Activated T-cell treated with anti-CD3 and anti-CD28 coated beads for 48 hours (primary cell): ENCODE results near the gene ARHGAP26.
"Not testable (repeated sequence)": the region's sequence is repeated elsewhere in the genome, so short reads cannot be mapped to it uniquely, and the experiment has no call there.

Experiments used
- DNase-seq: peaks from one replicate; pipeline ENCODE4 v3.0.0-alpha.2; 2020; ENCODE audit warnings: low read depth

Gene ARHGAP26

DNA sequence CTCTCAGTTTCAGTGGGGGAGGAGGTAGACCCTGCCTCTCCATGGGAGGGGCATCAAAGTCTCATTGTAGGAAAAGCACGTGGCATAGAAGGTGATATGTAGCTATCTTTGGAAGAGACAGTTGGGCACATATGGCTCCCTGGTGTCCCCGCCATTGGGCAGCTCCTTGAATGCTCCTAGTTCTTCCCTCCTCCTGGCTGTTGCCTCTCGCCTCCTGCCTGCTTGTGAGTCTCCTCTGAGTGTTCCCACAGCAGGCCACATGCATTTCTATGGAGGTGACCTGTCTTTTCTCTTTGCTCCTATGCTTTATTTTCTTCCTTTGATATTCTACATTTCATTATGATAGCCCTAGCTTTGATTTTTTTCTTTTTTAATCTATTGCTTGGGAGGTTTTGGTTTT is 138.5 kb downstream of the ARHGAP26 start:
- no peak for DNase-seq

GRCh38 chr5:142910128-142910527 is 140.0 kb downstream of the ARHGAP26 start:
- no peak for DNase-seq

- no peak for DNase-seq
Observed at GRCh38 chr5:142911170-142911569, 141.0 kb downstream of the ARHGAP26 start.

DNA sequence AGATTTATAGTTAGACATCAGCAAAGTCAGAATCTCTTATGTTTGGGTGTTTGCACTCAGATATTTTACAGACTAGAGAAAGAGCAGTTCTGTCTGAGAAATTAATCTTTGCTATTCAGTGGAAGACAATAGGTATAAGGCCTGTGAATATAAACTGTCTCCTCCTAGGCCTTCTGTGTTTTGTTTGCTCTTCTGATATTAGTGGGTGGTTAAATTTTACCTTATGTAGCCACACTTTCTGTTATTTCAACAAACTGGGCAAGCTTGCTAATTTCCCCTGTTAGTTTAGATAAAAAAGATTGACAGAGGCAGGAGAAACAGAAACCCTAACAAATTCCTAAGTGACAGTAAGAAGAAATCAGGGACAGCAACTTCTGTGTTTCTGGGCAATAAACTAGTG is 141.6 kb downstream of the ARHGAP26 start:
- DNase-seq = no peak

GRCh38 chr5:142913728-142914338 is 143.7 kb downstream of the ARHGAP26 start:
- DNase-seq = no peak

GRCh38 chr5:142915038-142915437 is 144.9 kb downstream of the ARHGAP26 start:
- DNase-seq = no peak

DNA sequence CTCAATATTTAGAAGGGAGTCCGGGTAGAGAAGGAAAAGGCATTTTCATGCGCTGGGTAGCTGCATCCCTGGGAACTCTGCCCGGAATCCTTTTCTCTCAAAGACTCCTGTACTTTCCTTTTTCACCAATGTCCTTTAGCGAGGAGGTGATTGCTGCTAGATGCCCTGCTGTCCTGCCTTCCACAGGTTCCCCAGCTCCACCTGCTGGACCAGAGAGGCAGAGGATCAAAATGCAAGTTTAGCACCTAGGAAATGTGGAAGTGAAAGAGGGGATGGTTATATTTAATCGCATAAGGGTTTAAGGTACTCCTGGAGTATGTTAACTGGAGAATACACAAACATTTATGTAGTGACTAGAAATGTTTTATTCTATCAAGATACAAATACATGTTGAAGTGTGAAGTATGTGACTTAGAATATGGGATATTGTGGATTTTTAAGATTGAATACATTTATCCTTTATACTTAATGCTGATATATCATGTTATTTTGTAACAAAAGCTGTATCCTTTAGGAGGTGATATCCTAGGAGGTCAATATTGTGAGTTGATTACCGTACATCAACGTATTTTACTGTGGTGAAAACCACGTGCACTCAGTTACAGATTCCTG is 145.7 kb downstream of the ARHGAP26 start:
- DNase-seq = no peak

DNA sequence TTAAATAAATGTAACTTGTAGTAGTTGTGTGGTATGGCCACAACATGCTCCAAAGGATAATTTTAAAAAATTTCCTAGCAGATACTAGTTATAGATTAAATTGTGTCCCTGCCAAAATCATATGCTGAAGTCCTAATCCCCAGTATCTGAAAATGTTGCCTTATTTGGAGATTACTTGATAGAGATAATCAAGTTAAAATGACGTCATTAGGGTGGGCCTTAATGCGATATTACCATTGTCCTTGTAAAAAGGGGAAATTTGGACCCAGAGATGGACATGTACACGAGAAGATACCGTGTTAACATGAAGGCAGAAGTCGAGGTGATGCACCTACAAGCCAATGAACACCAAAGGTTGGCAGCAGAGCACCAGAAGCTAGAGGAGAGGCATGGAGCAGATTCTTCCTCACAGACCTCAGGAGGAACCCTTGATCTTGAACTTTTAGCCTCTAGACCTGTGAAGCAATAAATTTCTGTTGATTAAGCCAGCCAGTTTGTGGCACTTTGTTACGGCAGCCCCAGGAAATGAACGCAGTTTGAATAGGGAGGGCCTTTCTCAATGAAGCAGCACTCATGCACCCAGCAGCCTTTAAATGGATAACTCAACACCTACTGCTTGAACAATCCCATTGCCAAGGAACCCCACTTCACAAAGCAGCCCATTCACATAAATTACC is 148.9 kb downstream of the ARHGAP26 start:
- no peak for DNase-seq

DNA sequence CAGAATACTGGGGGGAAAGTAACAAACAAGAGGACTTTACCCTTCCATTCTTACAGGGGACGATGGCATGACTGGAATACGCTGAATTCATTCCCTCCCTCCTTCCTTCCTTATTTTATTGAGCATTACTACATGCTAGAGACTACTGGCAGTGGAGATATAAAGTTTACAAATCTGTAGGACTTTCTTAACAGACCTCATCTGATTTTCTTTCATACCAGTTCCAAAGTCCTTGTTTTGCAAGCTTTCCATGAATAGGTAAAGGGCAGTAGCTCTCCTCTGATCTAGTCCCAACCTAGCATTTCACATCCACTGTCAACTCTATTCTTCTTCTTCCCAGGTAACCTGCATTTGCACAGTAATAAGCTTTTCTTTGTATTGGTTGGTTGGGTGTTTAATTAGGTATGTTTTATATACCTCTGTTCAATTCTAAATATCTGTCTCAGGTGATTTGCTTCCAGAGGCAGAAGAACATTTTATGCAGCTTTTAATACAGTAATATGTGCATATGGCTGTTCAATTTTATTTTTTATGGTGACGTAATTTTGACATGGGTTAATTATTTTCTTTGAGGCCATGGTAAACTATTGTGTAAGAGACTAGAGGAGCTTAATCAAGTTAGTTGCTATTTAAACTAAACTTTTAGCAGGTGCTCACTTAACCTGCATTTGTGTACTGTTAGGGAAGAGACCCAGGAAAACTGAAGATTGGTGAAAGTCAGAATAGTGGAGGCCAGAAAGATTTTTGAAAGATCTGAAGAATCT is 150.9 kb downstream of the ARHGAP26 start:
- DNase-seq = no peak

- DNase-seq = no peak
Observed at GRCh38 chr5:142922223-142922952, 152.2 kb downstream of the ARHGAP26 start.

DNA sequence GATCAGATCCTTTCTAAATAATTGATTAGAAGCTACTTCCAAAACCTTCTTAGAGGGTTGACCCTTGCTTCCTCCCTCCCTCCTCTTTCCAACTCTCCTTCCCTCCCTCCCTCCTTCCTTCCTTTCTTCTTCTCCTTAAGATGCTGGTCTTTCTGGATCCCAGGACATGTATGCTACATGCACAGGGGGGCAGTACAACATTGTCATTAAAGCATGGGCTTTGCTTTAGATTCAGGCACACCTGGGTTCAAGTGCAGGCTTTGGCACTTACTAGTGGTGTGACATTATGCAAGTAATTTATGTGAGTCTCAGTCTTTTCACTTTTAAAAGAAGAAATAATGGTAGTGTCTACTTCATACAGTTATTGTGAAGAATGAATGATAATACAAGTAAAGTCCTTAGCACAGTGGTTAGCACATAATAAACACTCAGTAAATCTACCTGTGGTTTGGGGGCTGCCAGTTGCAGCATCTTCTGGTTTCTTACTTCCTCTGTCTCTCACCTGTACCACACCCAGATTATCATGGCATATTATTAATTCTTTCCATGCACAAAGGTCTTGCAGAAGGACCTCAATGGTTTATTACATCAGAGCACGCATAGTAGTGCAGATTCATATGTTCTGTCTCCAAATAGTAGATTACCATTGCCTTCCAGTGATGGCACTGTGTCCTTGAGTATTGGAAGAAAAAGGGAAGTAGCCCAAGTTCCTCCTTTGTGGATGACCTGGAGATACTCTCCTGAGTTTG is 154.1 kb downstream of the ARHGAP26 start:
- DNase-seq = no peak

DNA sequence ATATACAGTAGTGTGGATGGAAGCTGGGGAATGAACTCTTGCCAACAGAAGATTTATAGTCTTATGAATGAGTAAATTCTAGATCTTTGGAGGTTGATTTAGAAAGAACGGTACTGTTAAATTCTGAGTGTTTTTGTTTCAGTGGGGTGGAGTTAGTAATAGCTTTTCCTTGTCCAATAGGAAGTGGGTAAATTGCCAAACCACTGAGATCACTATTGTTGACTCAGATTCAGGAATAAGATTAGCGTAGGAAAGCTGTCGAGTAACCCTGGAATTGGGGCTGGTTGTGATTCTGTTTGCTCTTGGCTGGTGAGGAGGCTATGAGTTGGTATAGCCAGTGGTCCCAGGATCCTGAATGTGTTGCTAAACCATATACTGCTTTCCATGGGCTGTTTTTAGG is 155.6 kb downstream of the ARHGAP26 start:
- DNase-seq = no peak

DNA sequence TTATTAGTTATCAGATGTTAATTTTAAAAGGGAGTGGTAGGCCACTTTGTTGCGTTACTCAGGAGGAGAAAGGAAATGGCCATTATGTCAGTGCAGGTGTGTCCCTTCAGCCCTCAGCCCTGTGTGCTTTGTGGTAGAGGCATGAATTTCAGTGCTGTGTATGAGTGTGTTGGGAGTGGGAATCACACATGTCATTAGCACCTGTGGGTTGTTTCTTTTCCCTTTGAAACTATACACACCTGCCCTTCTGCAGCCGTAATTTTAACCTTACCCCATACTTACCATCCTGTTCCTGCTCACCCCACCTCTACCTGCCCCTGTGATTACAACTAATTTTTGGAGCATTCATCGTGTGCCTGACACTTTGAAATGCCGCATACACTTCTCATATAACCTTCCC is 156.4 kb downstream of the ARHGAP26 start:
- DNase-seq = no peak

- not testable (repeated sequence) for DNase-seq
Observed at GRCh38 chr5:142928999-142929398, 158.8 kb downstream of the ARHGAP26 start.

- DNase-seq = no peak
Observed at GRCh38 chr5:142929587-142929986, 159.4 kb downstream of the ARHGAP26 start.

- DNase-seq = no peak
Observed at GRCh38 chr5:142930395-142931110, 160.4 kb downstream of the ARHGAP26 start.

GRCh38 chr5:142931896-142932686 is 161.9 kb downstream of the ARHGAP26 start:
- DNase-seq = no peak

DNA sequence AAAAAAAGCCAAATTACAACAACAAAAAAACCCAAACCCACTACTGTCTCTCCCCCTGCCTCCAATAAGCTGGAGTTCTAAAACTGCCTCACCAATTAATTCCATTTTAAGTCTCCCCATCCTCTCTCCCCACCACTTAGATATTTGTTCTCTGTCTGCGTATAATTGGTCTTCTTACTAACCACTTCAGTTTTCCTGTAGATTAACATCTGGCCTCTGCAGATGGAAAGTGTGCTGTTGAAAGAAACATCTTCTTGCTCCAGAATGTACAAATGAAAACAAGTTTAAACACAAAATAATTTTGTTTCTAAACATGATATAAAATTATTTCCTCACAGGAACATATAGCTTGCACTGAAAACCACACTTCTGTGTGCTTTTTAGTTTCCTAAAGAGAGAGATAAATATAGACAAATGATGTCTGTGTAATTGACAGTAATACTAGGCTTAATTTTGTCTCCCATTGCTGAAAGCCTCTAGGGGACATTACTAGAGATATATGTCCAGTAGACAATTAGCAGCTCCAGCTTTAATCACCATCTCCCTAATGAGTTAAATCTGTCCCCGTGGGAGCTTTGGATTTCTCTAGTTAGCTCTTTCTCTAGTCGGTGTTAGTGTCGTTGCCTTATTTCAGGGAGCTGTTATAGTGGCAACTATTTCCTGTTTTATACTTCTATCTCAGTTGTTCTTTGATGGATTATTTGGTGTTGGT is 164.0 kb downstream of the ARHGAP26 start:
- DNase-seq = no peak

GRCh38 chr5:142935014-142935413 is 164.8 kb downstream of the ARHGAP26 start:
- DNase-seq = no peak
